GM12874 (cell line): ENCODE data around the gene RFC4.

Experiments
- TF ChIP-seq, protein P1 (sequence below): IDR thresholded peaks from 2 replicates; pipeline ENCODE4 v1.5.1; 2011; ENCODE audit warnings: low read depth, mild to moderate bottlenecking, control low read depth, low read length, moderate library complexity; ENCODE audit not compliant: insufficient read depth

The RFC4 gene

DNA sequence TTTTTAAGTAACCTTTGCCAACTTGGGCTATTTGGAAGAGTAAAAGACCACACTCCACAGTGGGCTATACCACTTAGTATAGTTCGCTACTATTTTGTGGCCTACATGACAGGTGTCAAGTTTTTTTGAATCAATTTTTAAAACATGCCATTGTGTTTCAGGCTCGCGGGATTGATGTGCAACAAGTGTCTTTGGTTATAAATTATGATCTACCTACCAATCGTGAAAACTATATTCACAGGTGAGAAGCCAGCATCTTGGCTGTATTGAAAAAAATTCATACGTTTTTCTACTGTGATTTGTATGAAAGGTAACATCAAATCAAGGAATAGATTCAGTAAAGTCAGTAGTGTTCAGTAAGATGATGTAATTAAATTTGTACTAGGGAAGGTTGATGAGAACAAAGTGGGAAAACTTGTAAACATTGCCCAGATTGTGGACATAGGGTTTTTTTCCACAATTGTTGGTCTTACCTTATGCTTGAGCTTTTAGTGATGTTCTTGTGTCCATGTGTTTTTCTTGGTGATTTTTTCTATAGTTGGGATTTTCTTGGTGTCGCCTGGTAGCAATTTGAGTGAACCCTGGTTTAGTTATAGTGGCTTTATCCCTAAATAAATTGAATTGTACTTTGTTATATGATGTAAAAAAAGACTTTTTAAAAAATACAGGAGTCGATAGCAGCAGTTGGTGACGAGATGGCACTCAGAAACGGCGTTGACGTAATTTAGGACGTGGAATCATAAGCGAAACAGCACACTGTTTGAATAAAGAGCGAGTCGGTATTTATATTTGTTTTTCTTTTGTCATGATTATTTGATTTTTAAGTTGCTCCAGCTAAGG, 18.4 kb downstream of the RFC4 start:
- TF ChIP-seq, protein P1, sequence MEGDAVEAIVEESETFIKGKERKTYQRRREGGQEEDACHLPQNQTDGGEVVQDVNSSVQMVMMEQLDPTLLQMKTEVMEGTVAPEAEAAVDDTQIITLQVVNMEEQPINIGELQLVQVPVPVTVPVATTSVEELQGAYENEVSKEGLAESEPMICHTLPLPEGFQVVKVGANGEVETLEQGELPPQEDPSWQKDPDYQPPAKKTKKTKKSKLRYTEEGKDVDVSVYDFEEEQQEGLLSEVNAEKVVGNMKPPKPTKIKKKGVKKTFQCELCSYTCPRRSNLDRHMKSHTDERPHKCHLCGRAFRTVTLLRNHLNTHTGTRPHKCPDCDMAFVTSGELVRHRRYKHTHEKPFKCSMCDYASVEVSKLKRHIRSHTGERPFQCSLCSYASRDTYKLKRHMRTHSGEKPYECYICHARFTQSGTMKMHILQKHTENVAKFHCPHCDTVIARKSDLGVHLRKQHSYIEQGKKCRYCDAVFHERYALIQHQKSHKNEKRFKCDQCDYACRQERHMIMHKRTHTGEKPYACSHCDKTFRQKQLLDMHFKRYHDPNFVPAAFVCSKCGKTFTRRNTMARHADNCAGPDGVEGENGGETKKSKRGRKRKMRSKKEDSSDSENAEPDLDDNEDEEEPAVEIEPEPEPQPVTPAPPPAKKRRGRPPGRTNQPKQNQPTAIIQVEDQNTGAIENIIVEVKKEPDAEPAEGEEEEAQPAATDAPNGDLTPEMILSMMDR = no peak

DNA sequence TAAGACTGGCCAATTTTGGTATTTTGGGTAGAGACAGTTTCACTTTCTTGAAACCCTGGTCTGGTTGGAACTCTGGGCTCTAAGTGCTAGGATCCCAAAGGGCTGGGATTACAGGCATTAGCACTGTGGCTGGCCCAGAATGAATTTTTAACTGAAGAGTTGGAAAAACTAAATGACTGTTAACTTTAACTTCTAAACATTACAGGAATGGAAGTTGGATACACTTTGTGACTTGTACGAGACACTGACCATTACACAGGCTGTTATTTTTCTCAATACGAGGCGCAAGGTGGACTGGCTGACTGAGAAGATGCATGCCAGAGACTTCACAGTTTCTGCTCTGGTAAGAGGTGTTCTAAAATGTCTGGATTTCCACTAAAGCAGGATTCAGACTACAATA, 19.4 kb downstream of the RFC4 start:
- TF ChIP-seq, protein P1 = no peak

DNA sequence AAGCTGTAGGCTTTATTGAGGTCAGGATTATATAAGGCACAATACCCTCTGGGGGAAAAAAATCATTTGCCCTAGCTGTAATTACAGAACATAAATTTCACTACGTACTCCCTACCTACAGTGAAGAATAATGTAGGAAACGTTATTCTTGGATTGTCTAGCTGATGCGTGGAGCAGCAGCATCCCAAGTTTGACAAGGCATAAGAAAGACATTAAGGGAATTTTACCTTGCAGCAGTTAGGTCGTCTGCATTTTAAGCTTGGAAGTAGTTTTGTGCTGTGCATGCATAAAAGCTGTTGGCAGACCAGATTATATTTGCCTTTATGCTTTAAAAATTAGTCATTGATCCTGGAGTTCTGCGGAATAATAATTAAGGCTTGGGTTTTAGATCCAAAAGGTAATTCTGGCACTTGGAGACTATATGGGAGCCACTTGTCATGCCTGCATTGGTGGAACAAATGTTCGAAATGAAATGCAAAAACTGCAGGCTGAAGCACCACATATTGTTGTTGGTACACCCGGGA, 20.7 kb downstream of the RFC4 start:
- TF ChIP-seq, protein P1 = no peak

DNA sequence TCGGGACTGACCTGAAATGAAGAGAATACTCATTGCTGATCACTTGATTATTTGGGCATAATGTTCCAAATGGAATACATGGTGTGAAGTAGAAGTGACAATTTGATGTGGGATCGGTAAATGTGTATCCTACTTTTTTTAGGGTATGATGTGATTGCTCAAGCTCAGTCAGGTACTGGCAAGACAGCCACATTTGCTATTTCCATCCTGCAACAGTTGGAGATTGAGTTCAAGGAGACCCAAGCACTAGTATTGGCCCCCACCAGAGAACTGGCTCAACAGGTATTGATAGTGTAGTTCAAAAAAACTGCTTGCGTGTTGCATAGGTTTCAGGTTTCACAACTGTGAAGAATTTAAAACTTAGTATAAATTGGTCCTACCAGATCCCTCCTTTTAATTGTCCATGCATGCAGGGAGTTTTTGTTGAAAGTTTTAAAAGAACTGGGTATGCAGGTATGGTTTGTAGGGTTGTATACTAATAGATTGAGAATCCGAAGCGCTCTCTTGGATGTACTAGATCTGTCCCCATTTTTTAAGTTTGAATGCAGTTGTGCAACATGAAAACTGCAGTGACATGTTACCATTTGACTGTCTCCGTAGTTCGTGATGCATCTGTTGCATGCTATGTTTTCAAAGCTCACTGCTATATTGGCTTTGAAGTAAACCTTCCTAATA, 21.3 kb downstream of the RFC4 start:
- TF ChIP-seq, protein P1 = no peak

DNA sequence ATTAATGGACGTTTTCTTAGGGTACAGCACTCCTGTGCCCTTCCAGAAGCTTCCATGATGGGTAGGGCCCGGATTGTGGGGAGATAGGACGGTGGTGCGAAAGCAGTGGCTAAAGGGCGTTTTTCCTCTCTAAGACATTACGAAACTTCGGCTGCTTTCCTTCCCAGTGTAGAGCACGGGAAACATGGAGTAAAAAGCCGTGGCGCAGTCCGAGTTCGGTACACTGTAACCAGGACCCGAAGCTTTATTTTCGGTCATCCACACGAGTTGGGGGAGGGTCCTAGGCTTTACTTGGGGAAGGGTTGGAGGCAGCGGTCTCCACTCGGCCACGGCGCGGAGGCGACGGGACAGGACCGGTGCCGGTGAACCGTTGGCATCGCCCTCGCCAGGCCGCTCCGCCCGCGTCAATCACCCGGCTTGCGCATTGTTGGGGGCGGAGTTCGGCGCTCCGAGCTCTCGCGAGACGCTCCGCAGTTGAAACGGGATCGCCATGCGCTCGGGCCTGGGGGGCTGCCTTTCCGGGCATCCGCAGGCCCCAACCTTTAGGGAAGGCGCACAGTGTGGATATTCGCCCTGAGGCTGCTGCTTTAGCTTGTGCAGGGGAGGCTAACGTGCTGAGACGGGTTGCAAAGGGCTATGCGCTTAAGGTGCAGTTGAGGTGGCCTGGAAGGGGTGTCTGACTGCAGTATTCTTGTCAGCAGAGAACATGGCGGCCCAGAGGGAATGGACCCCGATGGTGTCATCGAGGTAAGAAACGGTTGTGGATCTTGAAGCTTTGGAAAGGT, 22.4 kb downstream of the RFC4 start:
- TF ChIP-seq, protein P1 = no peak

DNA sequence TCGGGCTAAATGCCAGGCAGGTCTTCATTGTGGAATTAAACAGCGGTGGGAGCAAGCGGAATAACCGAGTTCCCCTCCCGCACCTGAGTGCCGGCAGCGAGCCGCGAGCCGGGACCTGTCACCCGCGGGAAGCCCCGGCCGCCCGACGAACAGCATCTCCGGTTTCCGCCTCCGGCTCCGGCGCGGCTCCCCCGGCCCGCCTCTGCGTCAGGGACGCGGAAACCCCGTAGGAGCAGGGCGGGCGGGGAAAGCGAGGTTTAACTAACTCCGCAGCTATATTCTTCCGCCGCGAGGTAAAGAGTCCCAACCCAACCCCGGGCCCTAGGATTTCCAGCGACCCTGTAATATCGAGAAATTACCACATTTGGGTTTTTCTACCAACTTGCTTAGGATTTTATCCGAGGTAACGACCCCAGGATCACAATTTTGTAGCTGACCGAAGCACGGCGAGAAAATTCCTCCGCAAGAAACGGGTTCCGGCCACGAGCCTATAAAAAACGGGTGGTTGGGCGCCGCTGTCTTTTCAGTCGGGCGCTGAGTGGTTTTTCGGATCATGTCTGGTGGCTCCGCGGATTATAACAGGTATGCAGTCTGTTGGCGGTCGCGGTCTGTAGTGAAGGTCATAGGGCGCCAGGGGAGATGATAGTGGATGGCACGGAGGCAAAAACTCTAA, 23.1 kb downstream of the RFC4 start, which contains the start of gene EIF4A2:
Gene EIF4A2 (plus strand): TSS at position 520 of the 673 bp plus-strand sequence. CDS start 34 bp downstream, at position 554.
- TF ChIP-seq, protein P1 = no peak
